Measurements from ENCODE around the gene MDFIC.
A peak's percentile ranks its signal among the peaks of the same experiment; 100 is the strongest.

MDFIC gene

DNA sequence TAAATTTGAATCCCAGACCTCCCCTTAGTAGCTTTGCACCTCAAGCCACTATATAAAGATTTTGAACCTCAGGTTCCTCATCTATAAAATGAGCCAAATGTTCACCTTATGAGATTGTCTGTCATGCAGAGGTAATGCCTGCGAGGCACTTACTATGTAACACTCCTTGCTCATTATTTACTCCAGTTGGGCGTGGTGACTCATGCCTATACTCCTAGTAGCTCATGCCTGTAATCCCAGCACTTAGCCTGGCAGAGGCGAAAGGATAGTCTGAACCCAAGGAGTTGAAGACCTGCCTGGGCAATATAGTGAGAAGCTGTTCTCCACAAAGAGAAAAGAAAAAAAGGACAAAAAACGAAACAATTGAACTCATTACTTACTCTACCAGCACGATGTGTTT is 82.2 kb downstream of the MDFIC start:
- ATAC-seq: no peak

- no peak for ATAC-seq
These were observed 83.4 kb downstream of the MDFIC start for GRCh38 chr7:115005251-115005650.

- no peak for ATAC-seq
These were observed 84.1 kb downstream of the MDFIC start for GRCh38 chr7:115005953-115006352.

DNA sequence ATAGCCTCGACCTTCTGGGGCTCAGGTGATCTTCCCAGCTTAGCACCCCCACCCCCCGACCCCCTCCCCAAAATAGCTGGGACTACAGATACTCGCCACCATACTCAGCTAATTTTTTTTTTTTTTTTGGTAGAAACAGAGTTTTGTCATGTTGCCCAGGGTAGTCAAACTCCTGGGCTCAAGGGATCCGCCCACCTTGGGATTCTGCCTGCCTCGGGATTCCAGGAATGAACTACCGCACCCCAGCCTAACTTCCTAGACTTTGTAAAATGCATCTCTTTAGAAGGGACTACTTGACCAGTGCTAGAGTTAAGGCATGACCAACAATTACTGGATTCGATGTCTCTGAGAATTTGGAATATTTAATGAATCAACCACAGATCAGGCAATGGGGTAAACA is 85.9 kb downstream of the MDFIC start:
- ATAC-seq: no peak

DNA sequence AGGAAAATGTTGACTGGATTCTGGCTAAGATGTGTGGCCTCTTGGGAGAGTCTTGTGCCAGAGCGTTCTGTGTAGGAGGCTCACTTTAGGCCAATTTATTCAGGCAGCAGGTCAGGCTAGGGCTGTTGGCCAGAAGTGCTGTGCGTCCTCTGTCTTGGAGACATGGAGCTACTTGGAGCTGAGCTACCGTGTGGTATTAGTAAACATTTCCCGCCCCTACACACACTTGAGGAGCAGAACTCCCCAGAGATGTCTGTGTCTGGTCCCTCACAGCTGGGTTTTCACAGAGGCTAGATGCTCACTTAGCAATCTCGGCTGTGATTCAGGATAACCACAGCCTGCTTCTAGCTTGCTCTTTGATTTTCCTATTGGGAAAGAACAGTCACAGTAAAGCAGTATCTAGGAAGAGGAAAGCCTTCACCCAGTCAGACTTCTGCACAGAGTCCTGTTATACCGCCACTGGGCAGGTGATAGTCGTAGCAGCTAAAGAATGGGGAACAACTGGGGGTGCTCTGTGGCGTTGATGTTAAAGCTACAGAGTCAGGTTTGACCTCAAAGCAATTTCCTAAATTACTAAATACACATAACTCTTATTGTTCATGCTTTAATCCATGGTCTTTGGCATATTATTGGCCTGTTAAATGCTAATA is 86.7 kb downstream of the MDFIC start:
- peak; percentile 14 to 18 for ATAC-seq

DNA sequence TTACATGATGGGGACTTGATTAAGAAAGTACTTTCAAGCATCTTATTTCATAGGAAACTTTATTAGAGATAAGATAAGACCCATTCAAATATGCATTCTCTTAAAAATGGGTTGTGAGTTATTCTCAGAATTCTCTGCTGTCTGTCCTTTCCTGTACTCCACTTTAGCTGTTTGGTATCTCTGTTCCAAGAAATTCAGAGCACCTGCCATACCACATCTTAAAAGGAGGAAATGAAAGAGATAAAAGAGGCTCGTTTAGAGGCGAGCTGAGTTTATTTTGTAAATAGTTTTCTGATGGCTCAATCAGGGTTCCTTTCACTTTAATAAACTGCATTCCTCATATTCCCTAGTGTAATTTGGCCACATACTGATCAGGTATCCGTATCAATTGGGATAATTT is 87.2 kb downstream of the MDFIC start:
- ATAC-seq: peak; percentile 61 to 66

- ATAC-seq: peak; percentile 46 to 55
These were observed 88.0 kb downstream of the MDFIC start for GRCh38 chr7:115009736-115010440.

DNA sequence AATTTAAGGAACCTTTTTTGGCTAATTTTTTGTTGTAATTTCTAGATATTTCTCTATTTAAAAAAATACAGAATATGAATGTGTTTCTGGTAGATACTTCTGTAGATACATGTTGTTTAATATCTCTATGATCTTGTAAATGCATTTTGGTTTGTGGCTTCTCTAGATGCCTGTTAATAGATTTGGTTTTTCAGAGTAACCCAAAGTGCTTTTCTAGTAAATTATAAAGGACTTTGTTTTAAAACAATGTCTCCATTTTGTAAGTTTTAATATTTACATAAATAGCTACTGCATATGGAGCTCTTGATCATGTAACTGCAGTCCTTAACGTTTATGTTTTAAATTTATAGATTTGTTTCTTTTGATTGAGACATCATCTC is 88.5 kb downstream of the MDFIC start:
- ATAC-seq: no peak

DNA sequence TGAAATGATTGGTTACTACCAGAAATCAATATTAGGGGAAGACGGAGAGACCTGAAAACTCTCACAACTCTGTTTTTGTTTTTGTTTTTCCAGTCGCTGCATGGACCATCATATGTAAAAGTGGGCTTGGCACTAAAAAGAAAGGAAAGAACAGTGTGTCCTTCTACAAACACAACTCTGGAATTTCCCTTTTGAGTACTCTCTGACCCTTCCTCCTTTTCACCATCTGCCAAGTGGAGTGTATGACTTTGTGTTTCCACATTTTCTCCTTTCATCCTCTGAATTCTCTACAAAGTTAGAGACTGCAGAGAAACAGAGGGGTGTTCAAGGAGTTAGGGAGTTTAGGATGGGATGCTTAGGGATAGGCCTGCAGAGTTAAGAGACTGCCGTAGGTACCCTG is 92.0 kb downstream of the MDFIC start:
- ATAC-seq: no peak

DNA sequence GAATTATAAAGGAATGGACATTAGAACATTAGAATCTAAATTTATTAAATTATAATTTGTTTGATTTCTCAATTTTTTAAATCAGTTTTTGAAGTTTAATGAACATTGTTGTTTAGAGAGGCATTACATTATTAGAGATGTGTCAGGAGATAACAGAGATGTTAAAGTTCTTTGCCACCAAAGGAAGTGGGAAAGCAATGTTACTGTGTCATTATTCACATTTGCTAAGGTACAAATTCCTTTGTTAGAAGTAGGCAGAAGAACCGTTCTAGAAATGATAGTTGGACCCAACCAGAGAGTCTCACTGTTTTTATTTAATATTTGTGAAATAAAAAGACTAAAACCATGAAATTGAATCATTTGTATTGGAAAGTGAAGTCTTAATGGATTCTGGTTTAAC is 92.9 kb downstream of the MDFIC start:
- no peak for ATAC-seq

- no peak for ATAC-seq
These were observed 93.7 kb downstream of the MDFIC start for GRCh38 chr7:115015619-115016018.

- no peak for ATAC-seq
These were observed 98.2 kb downstream of the MDFIC start for GRCh38 chr7:115019882-115020605.

DNA sequence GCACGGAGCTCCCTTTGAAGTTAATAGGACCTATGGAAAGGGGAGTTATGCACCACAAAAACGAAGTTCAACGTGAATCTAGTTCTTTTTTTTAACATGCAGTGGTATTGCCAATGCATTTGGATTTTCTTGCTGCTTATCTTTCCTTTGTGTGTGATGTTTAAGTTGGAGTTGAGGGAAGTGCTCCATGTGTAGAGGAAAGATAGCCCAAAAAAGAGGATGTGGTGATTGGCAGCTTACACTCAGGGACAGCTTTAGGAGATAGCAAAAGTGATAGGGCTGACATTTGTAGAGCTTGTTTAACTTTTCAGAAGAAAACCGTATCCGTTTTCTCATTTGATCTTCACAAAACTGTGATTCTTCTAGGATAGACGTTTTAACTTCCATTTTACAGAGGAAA is 101.3 kb downstream of the MDFIC start:
- no peak for ATAC-seq

GRCh38 chr7:115024276-115024675 is 102.4 kb downstream of the MDFIC start:
- no peak for ATAC-seq

- ATAC-seq: no peak
These were observed 111.1 kb downstream of the MDFIC start for GRCh38 chr7:115032715-115033703.

DNA sequence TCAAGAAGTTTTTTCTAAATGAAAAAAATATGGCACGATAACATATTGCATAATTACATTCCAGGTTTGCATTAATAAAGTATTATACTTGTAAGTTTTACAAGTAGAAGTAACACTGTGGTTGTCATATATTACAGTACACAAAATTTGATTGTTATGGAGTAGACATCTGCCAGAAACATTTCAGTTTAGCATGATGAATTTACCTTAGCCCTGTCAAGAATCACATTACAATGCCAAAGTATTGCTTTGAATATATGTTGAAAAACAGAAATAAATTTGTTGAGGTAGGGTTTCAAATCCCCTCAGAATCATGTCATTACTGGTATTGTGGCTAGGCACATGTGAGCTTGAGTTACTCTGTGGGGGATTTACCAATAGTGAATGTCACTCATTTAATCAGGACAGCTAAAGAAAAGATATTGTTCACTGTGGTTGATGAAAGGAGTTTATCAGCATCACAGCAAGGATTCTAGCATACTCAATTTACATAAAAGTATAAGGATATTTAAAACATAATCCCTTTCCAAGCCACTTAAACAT is 112.1 kb downstream of the MDFIC start:
- no peak for ATAC-seq

GRCh38 chr7:115034515-115034914 is 112.6 kb downstream of the MDFIC start:
- no peak for ATAC-seq

DNA sequence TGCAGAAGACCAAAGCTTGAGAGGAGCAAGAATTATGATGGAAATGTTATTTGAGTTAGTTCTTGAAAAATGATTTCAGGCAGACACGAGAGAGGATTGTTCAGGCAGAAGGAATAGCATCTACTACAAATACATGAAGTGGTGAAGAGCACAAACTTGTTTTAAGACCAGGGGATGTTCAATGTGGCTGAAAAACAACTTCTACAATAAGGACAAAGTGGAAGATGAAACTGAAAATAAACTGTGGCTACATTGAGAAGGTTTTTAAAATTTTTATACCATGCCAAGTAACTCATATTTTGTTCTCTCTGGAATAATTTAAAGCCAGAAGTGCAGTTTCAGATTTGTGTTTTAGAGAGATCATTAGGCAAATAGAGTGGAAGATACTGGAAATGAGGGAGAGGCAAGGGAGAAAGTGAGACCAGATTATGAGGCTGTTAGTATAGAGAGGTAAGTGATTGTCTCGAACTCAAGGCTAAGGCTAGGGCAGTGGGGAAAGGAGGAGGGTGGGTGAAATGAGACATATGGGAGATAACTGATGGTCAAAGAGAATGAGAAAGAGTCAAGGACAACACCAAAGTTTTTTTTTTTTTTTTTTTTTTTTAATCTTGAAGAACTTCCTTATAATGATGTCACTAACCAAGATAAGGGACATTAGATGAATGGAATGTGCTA is 115.4 kb downstream of the MDFIC start:
- no peak for ATAC-seq

DNA sequence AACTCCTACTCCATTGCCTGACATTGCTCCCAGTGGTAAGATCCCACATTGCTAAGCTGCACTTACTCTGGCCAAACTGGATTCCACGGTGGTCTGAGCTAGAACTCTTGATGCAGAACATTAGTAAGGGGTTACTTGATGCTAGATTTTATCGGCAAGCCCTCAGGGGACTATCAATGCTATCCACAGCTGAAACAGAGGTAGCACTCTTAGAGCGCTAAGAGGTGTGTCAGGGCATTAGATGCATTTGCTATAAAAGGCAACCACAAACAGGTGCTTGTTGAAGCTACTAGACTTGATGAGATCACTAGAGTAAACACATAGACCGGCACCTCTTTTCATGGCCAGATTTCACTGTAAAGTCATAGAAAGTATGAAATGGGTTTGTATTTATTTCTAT is 116.3 kb downstream of the MDFIC start:
- no peak for ATAC-seq

DNA sequence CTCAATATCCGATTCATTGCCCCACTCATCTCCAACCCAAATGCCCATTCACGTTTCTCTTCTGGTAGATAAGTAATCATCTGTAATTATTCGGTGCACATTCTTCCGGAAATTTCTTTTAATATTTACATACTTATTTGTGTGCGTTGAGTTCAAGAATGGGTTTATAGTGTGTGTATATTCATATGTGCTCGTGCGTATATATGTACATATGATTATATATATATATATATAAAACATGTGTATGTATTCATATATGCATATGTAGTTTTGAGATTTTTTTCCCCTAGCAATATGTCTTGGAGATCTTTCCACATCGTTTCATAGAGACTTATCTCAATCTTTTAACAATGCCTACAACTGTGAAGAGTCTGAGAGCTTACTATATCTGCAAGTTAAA is 118.2 kb downstream of the MDFIC start:
- ATAC-seq: no peak

GRCh38 chr7:115040495-115040894 is 118.6 kb downstream of the MDFIC start:
- no peak for ATAC-seq

DNA sequence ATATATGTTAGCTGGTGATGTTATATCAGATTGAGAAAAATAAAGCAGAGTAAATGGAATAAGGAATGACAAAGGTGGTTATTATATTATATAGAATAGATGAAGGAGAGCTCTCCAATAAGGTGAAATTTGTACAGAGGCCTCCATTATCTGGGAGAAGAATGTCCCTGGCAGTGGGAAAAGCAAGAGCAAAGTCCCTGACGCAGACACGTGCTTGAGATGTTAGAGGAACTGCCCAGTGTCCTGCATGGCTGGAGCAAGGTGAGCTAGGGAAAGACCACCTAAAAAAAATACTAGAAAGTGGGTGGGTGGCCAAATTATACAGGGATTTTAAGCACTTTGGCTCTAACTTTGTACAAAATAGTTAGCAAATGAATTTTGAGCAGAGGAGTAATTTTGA is 120.7 kb downstream of the MDFIC start:
- no peak for ATAC-seq

Data from activated CD4-positive, CD25-positive, alpha-beta regulatory T cell treated with anti-CD3 and anti-CD28 coated beads, Interleukin-2, amount 50 U/mL, for 24 hours (primary cell).